22Rv1 (cell line): ENCODE data around the gene ACOXL.

ENCODE experiments used
- ZFX ChIP-seq: fragments of 450-650 bp; IDR thresholded peaks from 2 replicates; pipeline ENCODE4 v1.6.1; 2017; ENCODE audit warnings: antibody characterized with exemption, borderline replicate concordance
- TF ChIP-seq, protein P1 (sequence below): fragments of 450-650 bp; IDR thresholded peaks from 2 replicates; pipeline ENCODE4 v1.5.1; 2017; ENCODE audit warnings: mild to moderate bottlenecking

GRCh38 chr2:110941226-110941625 is 208.9 kb downstream of the ACOXL start:
- TF ChIP-seq, protein P1, sequence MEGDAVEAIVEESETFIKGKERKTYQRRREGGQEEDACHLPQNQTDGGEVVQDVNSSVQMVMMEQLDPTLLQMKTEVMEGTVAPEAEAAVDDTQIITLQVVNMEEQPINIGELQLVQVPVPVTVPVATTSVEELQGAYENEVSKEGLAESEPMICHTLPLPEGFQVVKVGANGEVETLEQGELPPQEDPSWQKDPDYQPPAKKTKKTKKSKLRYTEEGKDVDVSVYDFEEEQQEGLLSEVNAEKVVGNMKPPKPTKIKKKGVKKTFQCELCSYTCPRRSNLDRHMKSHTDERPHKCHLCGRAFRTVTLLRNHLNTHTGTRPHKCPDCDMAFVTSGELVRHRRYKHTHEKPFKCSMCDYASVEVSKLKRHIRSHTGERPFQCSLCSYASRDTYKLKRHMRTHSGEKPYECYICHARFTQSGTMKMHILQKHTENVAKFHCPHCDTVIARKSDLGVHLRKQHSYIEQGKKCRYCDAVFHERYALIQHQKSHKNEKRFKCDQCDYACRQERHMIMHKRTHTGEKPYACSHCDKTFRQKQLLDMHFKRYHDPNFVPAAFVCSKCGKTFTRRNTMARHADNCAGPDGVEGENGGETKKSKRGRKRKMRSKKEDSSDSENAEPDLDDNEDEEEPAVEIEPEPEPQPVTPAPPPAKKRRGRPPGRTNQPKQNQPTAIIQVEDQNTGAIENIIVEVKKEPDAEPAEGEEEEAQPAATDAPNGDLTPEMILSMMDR = no peak
- TF ChIP-seq ZFX = no peak
